HepG2 (cell line): ENCODE measurements around the gene EFCAB14. TPM values are rescaled to one million over a fixed set of nuclear protein-coding genes. Genes with fewer than 3 reads are reported as not detected.

ENCODE experiments used
- BRCA1 ChIP-seq: sonication (generic); formaldehyde crosslinking; IDR thresholded peaks from 2 replicates; pipeline ENCODE4 v1.4.0; 2020; ENCODE audit warnings: missing genetic modification reagents
- DPF2 ChIP-seq: sonication (generic); formaldehyde crosslinking; IDR thresholded peaks from 2 replicates; pipeline ENCODE4 v1.4.0; 2020; ENCODE audit warnings: mild to moderate bottlenecking, low read depth, missing genetic modification reagents, borderline replicate concordance
- ETV6 ChIP-seq: sonication (generic); formaldehyde crosslinking; conservative IDR thresholded peaks from 2 replicates; pipeline ENCODE4 v1.4.0; 2020; ENCODE audit warnings: missing genetic modification reagents
- FOXO1 ChIP-seq: sonication (generic); formaldehyde crosslinking; IDR thresholded peaks from 2 replicates; pipeline ENCODE4 v1.4.0; 2020; ENCODE audit warnings: missing genetic modification reagents
- GTF3A ChIP-seq: sonication (generic); formaldehyde crosslinking; conservative IDR thresholded peaks from 2 replicates; pipeline ENCODE4 v1.4.0; 2020; ENCODE audit warnings: mild to moderate bottlenecking, missing genetic modification reagents
- JDP2 ChIP-seq: sonication (generic); formaldehyde crosslinking; IDR thresholded peaks from 2 replicates; pipeline ENCODE4 v1.8.1; 2022; ENCODE audit warnings: missing genetic modification reagents, borderline replicate concordance
- JUND ChIP-seq: sonication (generic); formaldehyde crosslinking; IDR thresholded peaks from 2 replicates; pipeline ENCODE4 v1.8.0; 2022; ENCODE audit warnings: mild to moderate bottlenecking, missing genetic modification reagents
- SAP130 ChIP-seq: IDR thresholded peaks from 2 replicates; pipeline ENCODE4 v1.6.1; 2016; ENCODE audit warnings: low read depth
- SMAD9 ChIP-seq: sonication (generic); formaldehyde crosslinking; IDR thresholded peaks from 2 replicates; pipeline ENCODE4 v1.5.1; 2020; ENCODE audit warnings: mild to moderate bottlenecking, missing genetic modification reagents
- SNAPC2 ChIP-seq: sonication (generic); formaldehyde crosslinking; IDR thresholded peaks from 2 replicates; pipeline ENCODE4 v1.8.1; 2022; ENCODE audit warnings: mild to moderate bottlenecking, missing genetic modification reagents
- TGIF2 ChIP-seq: IDR thresholded peaks from 2 replicates; pipeline ENCODE4 v1.6.1; 2016; ENCODE audit warnings: control low read depth, missing compliant biosample characterization
- XRCC5 ChIP-seq: fragments of 200-400 bp; formaldehyde crosslinking; optimal IDR thresholded peaks from 2 replicates; pipeline ENCODE3; 2017; ENCODE audit warnings: mild to moderate bottlenecking, low read length
- ZBTB21 ChIP-seq: sonication (generic); formaldehyde crosslinking; IDR thresholded peaks from 2 replicates; pipeline ENCODE4 v1.4.0; 2020; ENCODE audit warnings: missing genetic modification reagents
- ZBTB7B ChIP-seq: sonication (generic); formaldehyde crosslinking; IDR thresholded peaks from 2 replicates; pipeline ENCODE4 v1.4.0; 2020; ENCODE audit warnings: missing genetic modification reagents
- ZNF225 ChIP-seq: sonication (generic); formaldehyde crosslinking; IDR thresholded peaks from 2 replicates; pipeline ENCODE4 v1.4.0; 2020; ENCODE audit warnings: mild to moderate bottlenecking, missing genetic modification reagents
- ZNF329 ChIP-seq: sonication (generic); formaldehyde crosslinking; IDR thresholded peaks from 2 replicates; pipeline ENCODE4 v1.9.0; 2021; ENCODE audit warnings: low read depth, mild to moderate bottlenecking, missing genetic modification reagents
- ZNF34 ChIP-seq: sonication (generic); formaldehyde crosslinking; IDR thresholded peaks from 2 replicates; pipeline ENCODE4 v1.4.0; 2020; ENCODE audit warnings: mild to moderate bottlenecking, missing genetic modification reagents, borderline replicate concordance
- ZNF552 ChIP-seq: sonication (generic); formaldehyde crosslinking; IDR thresholded peaks from 2 replicates; pipeline ENCODE4 v1.9.0; 2022; ENCODE audit warnings: missing genetic modification reagents, mild to moderate bottlenecking, borderline replicate concordance
- ZNF563 ChIP-seq: sonication (generic); formaldehyde crosslinking; IDR thresholded peaks from 2 replicates; pipeline ENCODE4 v1.8.0; 2022; ENCODE audit warnings: mild to moderate bottlenecking, moderate library complexity, missing genetic modification reagents
- polyA plus RNA-seq, 8 experiments: library from polyadenylated mRNA; depleted of rRNA in 3 of 8; stranded (reverse) in 7 of 8; unstranded in 1 of 8; fragments of >200 nt; fragmentation: Illumina TruSeq in 4 of 8; extraction: Trizol in 4 of 8; gene quantifications; 2 replicates each; pipeline versions ENCODE4 v1.2.1 to v1.2.3, GENCODE V29; 2011 to 2016; ENCODE audit warnings: low read depth in 4 of 8, missing spikeins in 1 of 8, mixed read lengths in 1 of 8; ENCODE audit not compliant: insufficient read depth in 1 of 8
- total RNA-seq, 5 experiments: library from RNA; depleted of rRNA; stranded (reverse); fragments of >200 nt; fragmentation: Illumina TruSeq; extraction: Trizol; gene quantifications; 2 replicates each; pipeline ENCODE4 v1.2.3, GENCODE V29; 2016; ENCODE audit warnings: low read depth in 1 of 5
- TF ChIP-seq, protein P1 (sequence below): sonication (generic); formaldehyde crosslinking; IDR thresholded peaks from 2 replicates; pipeline ENCODE4 v1.4.0; 2020; ENCODE audit warnings: mild to moderate bottlenecking, missing genetic modification reagents
- TF ChIP-seq, protein P2 (sequence below): sonication (generic); formaldehyde crosslinking; IDR thresholded peaks from 2 replicates; pipeline ENCODE4 v1.4.0; 2020; ENCODE audit warnings: mild to moderate bottlenecking, missing genetic modification reagents, borderline replicate concordance

EFCAB14 gene
- total and polyA plus RNA-seq, 2 of the 13 experiments (the other 11 are each of a cell fraction or from before 2014, with no cell fraction given) = 13.4 to 17.9 TPM

DNA sequence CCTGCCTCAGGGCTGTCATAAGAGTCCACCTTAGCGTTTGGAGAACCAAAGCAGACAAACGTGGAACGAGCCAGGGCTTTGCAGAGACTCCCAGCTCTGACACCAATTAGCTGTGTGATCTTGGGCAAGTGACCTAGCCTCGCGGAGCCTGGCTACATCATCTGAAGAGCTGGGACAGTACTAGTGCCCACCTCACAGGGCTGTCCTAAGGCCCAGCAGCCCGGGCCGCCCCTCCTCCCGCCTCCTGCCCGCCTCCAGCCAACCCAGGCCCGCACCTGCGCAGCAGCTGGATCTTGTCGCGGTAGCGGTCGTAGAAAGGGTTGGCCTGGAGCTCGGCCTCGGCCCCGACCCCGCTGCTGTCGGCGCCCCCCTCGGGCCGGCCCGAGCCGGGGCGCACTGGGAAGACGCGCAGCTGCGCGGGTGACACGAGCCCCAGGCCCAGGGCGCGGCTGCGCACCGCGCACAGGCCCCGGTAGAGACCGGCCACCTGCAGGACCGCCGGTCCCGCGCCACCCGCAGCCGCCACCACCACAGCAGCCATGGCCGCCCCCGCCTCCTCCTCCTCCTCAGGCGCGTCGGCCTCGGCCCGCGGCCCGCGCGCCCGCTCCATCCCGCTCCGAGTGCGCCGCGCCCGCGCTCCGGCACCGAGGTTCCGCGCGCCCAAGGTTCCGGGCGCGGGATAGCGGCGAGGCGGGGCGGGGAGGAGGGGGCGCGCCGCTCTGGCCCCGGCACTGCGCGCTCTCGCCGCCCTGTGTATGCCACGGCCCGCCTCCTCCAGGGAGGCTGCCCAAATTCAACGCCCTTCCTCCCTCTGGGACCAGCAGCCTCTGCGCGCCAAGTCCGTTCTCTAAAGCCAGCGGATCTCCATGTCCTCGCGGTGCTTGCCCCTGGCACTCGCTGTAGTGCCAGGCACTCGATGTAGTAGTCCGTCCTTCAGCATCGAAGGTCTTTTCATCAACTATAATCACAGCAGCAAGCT is 50.8 kb downstream of the EFCAB14 start, which contains the start of gene ATPAF1 (continued):
- TF ChIP-seq ZNF34 (0 out of 2 replicates have a peak, but pooled peaks have one; percentile 58), ZNF552 (CRISPR knock-in tag) (no peak), ZBTB21 (no peak), SAP130 (CRISPR knock-in tag) (peak; percentile 41), TGIF2 (CRISPR knock-in tag) (no peak), DPF2 (CRISPR knock-in tag) (no peak), XRCC5 (peak; percentile 31), ZNF329 (CRISPR knock-in tag) (no peak), SNAPC2 (CRISPR knock-in tag) (no peak), JDP2 (no peak), ZNF225 (CRISPR knock-in tag) (no peak), ZBTB7B (CRISPR knock-in tag) (no peak), ETV6 (no peak), SMAD9 (CRISPR knock-in tag) (no peak), BRCA1 (no peak), FOXO1 (0 out of 2 replicates have a peak, but pooled peaks have one; percentile 17), ZNF563 (CRISPR knock-in tag) (peak; percentile 94), JUND (no peak), GTF3A (no peak)
- TF ChIP-seq, protein P1, sequence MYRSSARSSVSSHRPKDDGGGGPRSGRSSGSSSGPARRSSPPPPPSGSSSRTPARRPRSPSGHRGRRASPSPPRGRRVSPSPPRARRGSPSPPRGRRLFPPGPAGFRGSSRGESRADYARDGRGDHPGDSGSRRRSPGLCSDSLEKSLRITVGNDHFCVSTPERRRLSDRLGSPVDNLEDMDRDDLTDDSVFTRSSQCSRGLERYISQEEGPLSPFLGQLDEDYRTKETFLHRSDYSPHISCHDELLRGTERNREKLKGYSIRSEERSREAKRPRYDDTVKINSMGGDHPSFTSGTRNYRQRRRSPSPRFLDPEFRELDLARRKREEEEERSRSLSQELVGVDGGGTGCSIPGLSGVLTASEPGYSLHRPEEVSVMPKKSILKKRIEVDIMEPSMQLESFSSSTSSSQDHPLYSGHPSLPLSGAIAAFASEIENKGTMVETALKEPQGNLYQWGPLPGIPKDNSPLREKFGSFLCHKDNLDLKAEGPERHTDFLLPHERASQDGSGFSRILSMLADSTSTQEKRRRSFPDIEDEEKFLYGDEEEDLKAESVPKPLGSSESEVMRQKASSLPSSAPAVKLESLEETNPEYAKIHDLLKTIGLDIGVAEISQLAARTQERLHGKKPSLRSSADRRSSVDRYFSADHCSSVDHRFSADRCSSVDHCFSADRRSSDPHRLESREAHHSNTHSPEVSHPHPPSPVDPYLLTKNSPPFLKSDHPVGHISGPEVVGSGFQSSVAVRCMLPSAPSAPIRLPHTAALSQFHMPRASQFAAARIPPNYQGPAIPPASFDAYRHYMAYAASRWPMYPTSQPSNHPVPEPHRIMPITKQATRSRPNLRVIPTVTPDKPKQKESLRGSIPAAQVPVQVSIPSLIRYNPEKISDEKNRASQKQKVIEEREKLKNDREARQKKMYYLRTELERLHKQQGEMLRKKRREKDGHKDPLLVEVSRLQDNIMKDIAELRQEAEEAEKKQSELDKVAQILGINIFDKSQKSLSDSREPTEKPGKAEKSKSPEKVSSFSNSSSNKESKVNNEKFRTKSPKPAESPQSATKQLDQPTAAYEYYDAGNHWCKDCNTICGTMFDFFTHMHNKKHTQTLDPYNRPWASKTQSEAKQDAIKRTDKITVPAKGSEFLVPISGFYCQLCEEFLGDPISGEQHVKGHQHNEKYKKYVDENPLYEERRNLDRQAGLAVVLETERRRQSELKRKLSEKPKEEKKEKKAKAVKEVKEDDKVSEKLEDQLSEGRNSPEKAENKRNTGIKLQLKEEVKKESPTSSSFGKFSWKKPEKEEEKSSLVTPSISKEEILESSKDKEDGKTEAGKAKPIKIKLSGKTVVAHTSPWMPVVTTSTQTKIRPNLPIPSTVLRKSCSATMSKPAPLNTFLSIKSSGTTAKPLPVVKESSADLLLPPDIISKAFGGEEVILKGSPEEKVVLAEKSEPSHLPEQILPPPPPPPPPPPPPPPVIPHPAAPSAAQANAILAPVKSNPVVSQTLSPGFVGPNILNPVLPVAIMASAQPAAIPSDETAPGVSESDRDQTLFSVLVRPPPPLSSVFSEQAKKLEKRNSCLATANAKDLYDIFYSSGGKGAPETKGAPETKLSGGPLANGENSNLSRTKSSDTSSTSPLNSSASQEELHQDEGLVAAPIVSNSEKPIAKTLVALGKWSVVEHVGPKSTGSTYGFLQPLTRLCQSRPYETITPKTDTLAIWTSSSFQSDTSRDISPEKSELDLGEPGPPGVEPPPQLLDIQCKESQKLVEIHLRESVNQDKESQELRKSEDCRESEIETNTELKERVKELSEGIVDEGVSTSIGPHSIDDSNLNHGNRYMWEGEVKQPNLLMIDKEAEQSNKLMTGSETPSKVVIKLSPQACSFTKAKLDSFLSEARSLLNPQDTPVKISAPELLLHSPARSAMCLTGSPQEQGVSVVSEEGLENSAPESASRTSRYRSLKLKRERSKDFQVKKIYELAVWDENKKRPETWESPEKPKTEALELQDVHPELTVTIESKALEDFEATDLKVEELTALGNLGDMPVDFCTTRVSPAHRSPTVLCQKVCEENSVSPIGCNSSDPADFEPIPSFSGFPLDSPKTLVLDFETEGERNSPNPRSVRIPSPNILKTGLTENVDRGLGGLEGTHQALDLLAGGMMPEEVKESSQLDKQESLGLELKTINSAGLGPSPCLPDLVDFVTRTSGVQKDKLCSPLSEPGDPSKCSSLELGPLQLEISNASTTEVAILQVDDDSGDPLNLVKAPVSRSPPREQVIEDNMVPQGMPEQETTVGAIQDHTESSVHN (CRISPR knock-in tag) = no peak
- TF ChIP-seq, protein P2, sequence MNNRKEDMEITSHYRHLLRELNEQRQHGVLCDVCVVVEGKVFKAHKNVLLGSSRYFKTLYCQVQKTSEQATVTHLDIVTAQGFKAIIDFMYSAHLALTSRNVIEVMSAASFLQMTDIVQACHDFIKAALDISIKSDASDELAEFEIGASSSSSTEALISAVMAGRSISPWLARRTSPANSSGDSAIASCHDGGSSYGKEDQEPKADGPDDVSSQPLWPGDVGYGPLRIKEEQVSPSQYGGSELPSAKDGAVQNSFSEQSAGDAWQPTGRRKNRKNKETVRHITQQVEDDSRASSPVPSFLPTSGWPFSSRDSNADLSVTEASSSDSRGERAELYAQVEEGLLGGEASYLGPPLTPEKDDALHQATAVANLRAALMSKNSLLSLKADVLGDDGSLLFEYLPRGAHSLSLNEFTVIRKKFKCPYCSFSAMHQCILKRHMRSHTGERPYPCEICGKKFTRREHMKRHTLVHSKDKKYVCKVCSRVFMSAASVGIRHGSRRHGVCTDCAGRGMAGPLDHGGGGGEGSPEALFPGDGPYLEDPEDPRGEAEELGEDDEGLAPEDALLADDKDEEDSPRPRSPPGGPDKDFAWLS (CRISPR knock-in tag) = no peak
